Thoracic aorta (tissue), 2 donors: Measurements from ENCODE around the gene CEP57L1. TPM values are rescaled to one million over a fixed set of nuclear protein-coding genes. Genes with fewer than 3 reads are reported as not detected.

Experiments
- ATAC-seq: fragments of 150-250 bp; one replicate; pipeline ENCODE4 v1.8.0; 2017; ENCODE audit warnings: low read depth; ENCODE audit not compliant: insufficient number of reproducible peaks, low FRiP score
- DNase-seq: peaks from one replicate; pipeline ENCODE4 v3.0.0-alpha.2; 2020; ENCODE audit warnings: low spot score
- H3K27ac ChIP-seq, 2 donors: fragments of 200-600 bp; sonication (generic); 1 replicate in 1 of 2; 2 replicates in 1 of 2; pipeline ENCODE4 v1.5.1; 2016; ENCODE audit warnings: mild to moderate bottlenecking in 2 of 2, moderate library complexity in 2 of 2
- H3K27me3 ChIP-seq: fragments of 200-600 bp; sonication (generic); replicated peaks from 2 replicates; pipeline ENCODE4 v1.6.0; 2016; ENCODE audit warnings: mild to moderate bottlenecking; ENCODE audit not compliant: insufficient read depth
- H3K36me3 ChIP-seq: fragments of 200-600 bp; sonication (generic); one replicate; pipeline ENCODE4 v1.5.1; 2016
- H3K4me1 ChIP-seq, 2 donors: fragments of 200-600 bp; sonication (generic); 1 replicate in 1 of 2; 2 replicates in 1 of 2; pipeline versions ENCODE4 v1.5.1 to v1.6.0; 2016; ENCODE audit warnings: low read depth in 2 of 2, mild to moderate bottlenecking in 1 of 2; ENCODE audit not compliant: control insufficient read depth in 1 of 2
- H3K4me3 ChIP-seq: fragments of 200-600 bp; sonication (generic); 2 replicates; pipeline ENCODE4 v1.5.1; 2016; ENCODE audit warnings: mild to moderate bottlenecking
- H3K9me3 ChIP-seq: fragments of 200-600 bp; sonication (generic); 2 replicates; pipeline ENCODE4 v1.5.1; 2016
- total RNA-seq, 2 donors: library from RNA; depleted of rRNA; stranded (reverse); fragments of >200 nt; gene quantifications; one replicate each; pipeline versions ENCODE4 v1.1.0 to v1.2.3, GENCODE V29; 2016
- TF ChIP-seq, protein P1 (sequence below): fragments of 200-600 bp; sonication (generic); IDR thresholded peaks from one replicate; pipeline ENCODE4 v1.5.1; 2019; ENCODE audit warnings: antibody characterized with exemption

The CEP57L1 gene
- total RNA-seq, 2 donors from 2014 or later, result 9.8 to 29.5 TPM

DNA sequence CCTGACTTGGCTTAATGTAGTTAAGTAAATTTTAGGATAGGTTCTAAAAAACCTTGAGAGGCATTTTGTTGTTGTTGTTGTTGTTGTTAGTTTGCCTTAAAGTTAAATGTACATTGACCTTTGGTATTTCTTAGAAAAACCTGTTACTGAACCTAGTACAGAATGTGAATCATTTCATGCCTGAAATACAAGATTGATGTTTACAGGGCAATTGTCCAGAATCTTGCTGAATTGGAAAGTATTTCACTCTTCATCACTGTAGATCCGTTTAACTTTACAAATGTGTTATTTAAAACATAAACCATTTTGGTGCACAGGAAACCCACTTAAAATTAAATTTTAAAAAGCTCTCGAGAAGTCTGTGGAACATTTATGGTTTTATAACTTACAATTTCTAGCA lies 75.0 kb downstream of the CEP57L1 start:
- TF ChIP-seq, protein P1, sequence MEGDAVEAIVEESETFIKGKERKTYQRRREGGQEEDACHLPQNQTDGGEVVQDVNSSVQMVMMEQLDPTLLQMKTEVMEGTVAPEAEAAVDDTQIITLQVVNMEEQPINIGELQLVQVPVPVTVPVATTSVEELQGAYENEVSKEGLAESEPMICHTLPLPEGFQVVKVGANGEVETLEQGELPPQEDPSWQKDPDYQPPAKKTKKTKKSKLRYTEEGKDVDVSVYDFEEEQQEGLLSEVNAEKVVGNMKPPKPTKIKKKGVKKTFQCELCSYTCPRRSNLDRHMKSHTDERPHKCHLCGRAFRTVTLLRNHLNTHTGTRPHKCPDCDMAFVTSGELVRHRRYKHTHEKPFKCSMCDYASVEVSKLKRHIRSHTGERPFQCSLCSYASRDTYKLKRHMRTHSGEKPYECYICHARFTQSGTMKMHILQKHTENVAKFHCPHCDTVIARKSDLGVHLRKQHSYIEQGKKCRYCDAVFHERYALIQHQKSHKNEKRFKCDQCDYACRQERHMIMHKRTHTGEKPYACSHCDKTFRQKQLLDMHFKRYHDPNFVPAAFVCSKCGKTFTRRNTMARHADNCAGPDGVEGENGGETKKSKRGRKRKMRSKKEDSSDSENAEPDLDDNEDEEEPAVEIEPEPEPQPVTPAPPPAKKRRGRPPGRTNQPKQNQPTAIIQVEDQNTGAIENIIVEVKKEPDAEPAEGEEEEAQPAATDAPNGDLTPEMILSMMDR, result no peak
- H3K27me3 ChIP-seq, result no peaks in the 10 kb centered on the region
- no peak overlapping the region for H3K4me3 ChIP-seq
- peaks cover 0 to 10% of the 10 kb centered on the region in 2 donors for H3K4me1 ChIP-seq
- no peak for DNase-seq
- no peaks in the 10 kb centered on the region for H3K9me3 ChIP-seq
- ATAC-seq, result no peak
- no peak overlapping the region for H3K27ac ChIP-seq
- no peaks in the 10 kb centered on the region for H3K36me3 ChIP-seq

DNA sequence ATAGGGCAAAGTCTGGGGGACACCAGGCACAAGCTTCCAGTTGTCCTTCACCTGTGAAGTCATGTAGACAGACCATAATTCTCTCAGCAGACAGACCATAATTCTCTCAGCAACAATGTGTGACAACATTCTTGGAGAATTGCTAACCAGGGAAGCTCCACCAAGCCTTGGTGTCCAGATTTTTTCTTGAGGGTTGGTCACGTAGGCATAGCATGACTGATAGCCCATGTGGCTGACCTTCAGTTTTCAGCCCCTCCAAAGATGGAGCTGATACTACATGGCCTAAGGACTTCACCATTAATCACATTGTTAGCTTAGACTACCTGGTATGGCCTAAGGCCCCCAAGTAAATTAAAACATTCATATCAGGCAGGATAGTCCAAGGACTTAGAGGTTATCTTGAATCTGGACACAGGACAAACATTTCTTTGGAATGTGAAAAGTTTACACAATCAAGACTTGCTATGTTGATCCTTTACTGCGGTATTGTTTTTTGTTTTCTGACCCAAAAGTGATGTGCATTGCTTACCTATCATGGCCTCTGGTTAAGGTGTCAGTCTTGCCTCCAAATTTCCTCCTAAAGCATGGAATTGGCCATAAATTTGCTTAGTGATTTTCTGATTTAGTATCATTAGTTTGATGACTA lies 76.9 kb downstream of the CEP57L1 start:
- no peaks in the 10 kb centered on the region for H3K36me3 ChIP-seq
- no peak overlapping the region for H3K27ac ChIP-seq
- H3K27me3 ChIP-seq, result no peaks in the 10 kb centered on the region
- DNase-seq (no peak), ATAC-seq (no peak)
- H3K4me3 ChIP-seq, result no peak overlapping the region
- peaks cover 0 to 10% of the 10 kb centered on the region in 2 donors for H3K4me1 ChIP-seq
- H3K9me3 ChIP-seq, result no peaks in the 10 kb centered on the region
- TF ChIP-seq, protein P1, result no peak

DNA sequence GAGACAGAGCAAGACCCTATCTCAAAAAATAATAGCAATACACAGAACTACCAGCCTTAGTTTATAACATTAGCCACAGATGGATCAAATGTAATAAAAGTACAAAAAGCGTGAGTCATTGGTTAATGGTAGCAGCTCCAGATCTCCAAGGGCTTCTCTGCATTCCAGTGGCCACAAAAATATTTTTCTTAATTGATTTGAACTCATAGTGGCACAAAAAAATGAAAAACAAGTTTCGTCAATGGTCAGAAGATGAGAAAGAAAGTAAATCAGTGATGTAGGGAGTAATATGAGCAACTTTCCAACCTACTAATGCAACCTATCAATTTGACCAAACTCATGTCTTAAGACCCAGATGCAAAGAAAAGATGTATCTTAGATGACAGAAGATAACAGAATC lies 79.6 kb downstream of the CEP57L1 start:
- TF ChIP-seq, protein P1, result no peak
- DNase-seq, result no peak

DNA sequence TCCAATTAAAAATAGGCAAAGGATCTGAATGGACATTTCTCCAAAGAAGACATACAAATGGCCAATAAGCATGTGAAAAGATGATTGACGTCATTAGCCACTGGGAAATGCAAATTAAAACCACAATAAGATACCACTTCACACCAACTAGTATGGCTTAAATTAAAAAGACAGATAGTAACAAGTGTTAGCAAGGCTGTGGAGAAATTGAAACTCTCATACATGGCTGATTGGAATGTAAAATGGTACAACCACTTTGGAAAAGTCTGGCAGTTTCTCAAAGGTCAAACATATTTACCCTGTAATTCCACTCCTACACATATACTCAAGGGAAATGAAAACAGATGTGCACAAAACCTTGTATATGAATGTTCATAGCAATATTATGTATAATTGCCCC lies 83.6 kb downstream of the CEP57L1 start:
- H3K36me3 ChIP-seq, result no peaks in the 10 kb centered on the region

More for the DNA sequence above, 79.6 kb downstream of the CEP57L1 start:
- no peaks in the 10 kb centered on the region for H3K9me3 ChIP-seq
- H3K4me3 ChIP-seq, result no peak overlapping the region
- H3K27ac ChIP-seq, result no peak overlapping the region
- H3K4me1 ChIP-seq, result peaks cover 0 to 10% of the 10 kb centered on the region in 2 donors
- no peaks in the 10 kb centered on the region for H3K36me3 ChIP-seq
- H3K27me3 ChIP-seq, result no peaks in the 10 kb centered on the region
- no peak for ATAC-seq

DNA sequence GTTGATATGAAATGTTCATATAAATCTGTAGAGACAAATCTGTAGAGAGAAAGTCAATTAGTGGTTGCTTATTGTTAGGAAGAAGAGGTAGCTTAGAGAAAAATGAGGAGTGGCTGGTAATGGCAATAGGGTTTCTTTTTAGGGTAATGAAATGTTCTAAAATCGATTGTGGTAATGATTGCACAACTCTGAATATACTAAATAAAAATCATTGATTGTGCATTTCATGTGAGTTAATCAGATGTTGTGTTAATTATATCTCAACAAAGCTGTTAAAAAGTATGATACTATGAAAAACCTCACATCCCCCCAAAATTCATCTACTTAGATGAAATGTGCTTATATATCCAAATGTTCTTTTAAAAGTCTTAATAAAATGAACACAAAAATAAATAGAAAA lies 84.2 kb downstream of the CEP57L1 start:
- ATAC-seq (no peak), DNase-seq (no peak)
- H3K36me3 ChIP-seq, result no peaks in the 10 kb centered on the region
- H3K27me3 ChIP-seq, result no peaks in the 10 kb centered on the region
- H3K4me3 ChIP-seq, result no peak overlapping the region
- TF ChIP-seq, protein P1, result no peak
- H3K4me1 ChIP-seq, result peaks cover 3 to 13% of the 10 kb centered on the region in 2 donors
- no peak overlapping the region for H3K27ac ChIP-seq
- no peaks in the 10 kb centered on the region for H3K9me3 ChIP-seq

More for the DNA sequence above, 83.6 kb downstream of the CEP57L1 start:
- no peak for DNase-seq
- Histone ChIP-seq H3K27ac (no peak overlapping the region), H3K4me1 (peaks cover 3 to 19% of the 10 kb centered on the region in 2 donors), H3K9me3 (no peaks in the 10 kb centered on the region), H3K4me3 (no peak overlapping the region), H3K27me3 (no peaks in the 10 kb centered on the region)
- ATAC-seq, result no peak
- TF ChIP-seq, protein P1, result no peak
